SU-DHL-6 (cell line): Measurements from ENCODE around the gene SNED1.

Experiments used
- EZH2phosphoT487 ChIP-seq: fragments of 200-600 bp; sonication (generic), shearing (Covaris generic); conservative IDR thresholded peaks from 2 replicates; pipeline ENCODE4 v1.6.1; 2018; ENCODE audit warnings: mild to moderate bottlenecking, antibody characterized with exemption, low read length, moderate library complexity, mixed read lengths
- TF ChIP-seq, protein P1 (sequence below): fragments of 200-600 bp; sonication (generic); IDR thresholded peaks from one replicate; pipeline ENCODE4 v1.5.1; 2017; ENCODE audit warnings: antibody characterized with exemption, mild to moderate bottlenecking, low read length, moderate library complexity; ENCODE audit not compliant: insufficient read depth, poor library complexity, severe bottlenecking

GRCh38 chr2:240970816-240971215 lies 27.6 kb upstream of the SNED1 start:
- TF ChIP-seq, protein P1, sequence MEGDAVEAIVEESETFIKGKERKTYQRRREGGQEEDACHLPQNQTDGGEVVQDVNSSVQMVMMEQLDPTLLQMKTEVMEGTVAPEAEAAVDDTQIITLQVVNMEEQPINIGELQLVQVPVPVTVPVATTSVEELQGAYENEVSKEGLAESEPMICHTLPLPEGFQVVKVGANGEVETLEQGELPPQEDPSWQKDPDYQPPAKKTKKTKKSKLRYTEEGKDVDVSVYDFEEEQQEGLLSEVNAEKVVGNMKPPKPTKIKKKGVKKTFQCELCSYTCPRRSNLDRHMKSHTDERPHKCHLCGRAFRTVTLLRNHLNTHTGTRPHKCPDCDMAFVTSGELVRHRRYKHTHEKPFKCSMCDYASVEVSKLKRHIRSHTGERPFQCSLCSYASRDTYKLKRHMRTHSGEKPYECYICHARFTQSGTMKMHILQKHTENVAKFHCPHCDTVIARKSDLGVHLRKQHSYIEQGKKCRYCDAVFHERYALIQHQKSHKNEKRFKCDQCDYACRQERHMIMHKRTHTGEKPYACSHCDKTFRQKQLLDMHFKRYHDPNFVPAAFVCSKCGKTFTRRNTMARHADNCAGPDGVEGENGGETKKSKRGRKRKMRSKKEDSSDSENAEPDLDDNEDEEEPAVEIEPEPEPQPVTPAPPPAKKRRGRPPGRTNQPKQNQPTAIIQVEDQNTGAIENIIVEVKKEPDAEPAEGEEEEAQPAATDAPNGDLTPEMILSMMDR = no peak
- no peak for TF ChIP-seq EZH2phosphoT487
